Astrocyte (in vitro differentiated cells and primary cell): ENCODE measurements around the gene CACNG6. TPM values are rescaled to one million over a fixed set of nuclear protein-coding genes. Genes with fewer than 3 reads are reported as not detected.

Experiments
- DNase-seq: peaks from one replicate; pipeline ENCODE4 v3.0.0-alpha.2; 2010; ENCODE audit warnings: low read depth
- FAIRE-seq: peaks from 2 replicates; lab custom pipeline; 2011; peaks lifted over from hg19 to GRCh38; lab: Jason Lieb, UNC
- H2AFZ ChIP-seq: 2 replicates; pipeline ENCODE4 v1.6.0; 2012; ENCODE audit warnings: low read depth, low read length, inconsistent platforms
- H3K27ac ChIP-seq: 2 replicates; pipeline ENCODE4 v1.5.1; 2011; ENCODE audit warnings: low read depth, low read length, inconsistent platforms
- H3K27me3 ChIP-seq: 2 replicates; pipeline ENCODE4 v1.6.0; 2011; ENCODE audit warnings: low read length, inconsistent platforms; ENCODE audit not compliant: insufficient read depth
- H3K36me3 ChIP-seq: 2 replicates; pipeline ENCODE4 v1.5.1; 2011; ENCODE audit warnings: low read length, inconsistent platforms; ENCODE audit not compliant: insufficient read depth
- H3K4me1 ChIP-seq: 2 replicates; pipeline ENCODE4 v1.5.1; 2011; ENCODE audit warnings: low read length, inconsistent platforms; ENCODE audit not compliant: insufficient read depth
- H3K4me2 ChIP-seq: 2 replicates; pipeline ENCODE4 v1.6.0; 2012; ENCODE audit warnings: low read length, inconsistent platforms
- H3K4me3 ChIP-seq: 2 replicates; pipeline ENCODE4 v1.5.1; 2011; ENCODE audit warnings: low read depth, mild to moderate bottlenecking, low read length, inconsistent platforms; ENCODE audit not compliant: insufficient read depth
- H3K79me2 ChIP-seq: 2 replicates; pipeline ENCODE4 v1.6.0; 2012; ENCODE audit warnings: mild to moderate bottlenecking, low read length, inconsistent platforms; ENCODE audit not compliant: insufficient read depth
- H3K9ac ChIP-seq: 2 replicates; pipeline ENCODE4 v1.6.0; 2012; ENCODE audit warnings: mild to moderate bottlenecking, low read length, inconsistent platforms
- H3K9me3 ChIP-seq: 2 replicates; pipeline ENCODE4 v1.5.1; 2012; ENCODE audit warnings: low read depth, mild to moderate bottlenecking, low read length, inconsistent platforms; ENCODE audit not compliant: insufficient read depth
- H4K20me1 ChIP-seq: 2 replicates; pipeline ENCODE4 v1.6.0; 2012; ENCODE audit warnings: low read length, inconsistent platforms; ENCODE audit not compliant: insufficient read depth
- H3K27ac Mint-ChIP-seq: one replicate; pipeline ENCODE4 v1.8.0; 2021; ENCODE audit warnings: mild to moderate bottlenecking, mixed read lengths; ENCODE audit not compliant: unreplicated experiment
- H3K27me3 Mint-ChIP-seq: one replicate; pipeline ENCODE4 v1.8.0; 2021; ENCODE audit warnings: low read depth, mixed read lengths; ENCODE audit not compliant: unreplicated experiment
- H3K36me3 Mint-ChIP-seq: one replicate; pipeline ENCODE4 v1.8.0; 2021; ENCODE audit warnings: low read depth, mixed read lengths; ENCODE audit not compliant: unreplicated experiment
- H3K4me1 Mint-ChIP-seq: one replicate; pipeline ENCODE4 v1.8.0; 2021; ENCODE audit warnings: low read depth, mixed read lengths; ENCODE audit not compliant: unreplicated experiment
- H3K4me3 Mint-ChIP-seq: one replicate; pipeline ENCODE4 v1.8.0; 2021; ENCODE audit warnings: mild to moderate bottlenecking, moderate library complexity, mixed read lengths; ENCODE audit not compliant: unreplicated experiment
- H3K9me3 Mint-ChIP-seq: one replicate; pipeline ENCODE4 v1.8.0; 2021; ENCODE audit warnings: mild to moderate bottlenecking, mixed read lengths; ENCODE audit not compliant: unreplicated experiment
- CTCF ChIP-seq: IDR thresholded peaks from 2 replicates; pipeline ENCODE4 v1.5.1; 2011; ENCODE audit warnings: low read depth, mild to moderate bottlenecking, inconsistent platforms, low read length, moderate library complexity; ENCODE audit not compliant: insufficient read depth
- EZH2 ChIP-seq: IDR thresholded peaks from 2 replicates; pipeline ENCODE4 v1.6.1; 2012; ENCODE audit warnings: mild to moderate bottlenecking, low read length, inconsistent platforms; ENCODE audit not compliant: insufficient read depth
- total RNA-seq: library from RNA; stranded (reverse); gene quantifications from 2 replicates; pipeline ENCODE4 v1.2.1, GENCODE V29; 2021

The CACNG6 gene
- total RNA-seq, 1 donor from 2014 or later: 0.20 TPM

GRCh38 chr19:53993448-53993847 is 2.0 kb downstream of the CACNG6 start:
- Histone ChIP-seq H3K4me3 (no peak overlapping the region), H3K4me1 (no peaks in the 10 kb centered on the region), H3K27ac (no peak overlapping the region), H3K27me3 (peaks cover 21% of the 10 kb centered on the region), H2AFZ (no peak overlapping the region), H3K36me3 (no peaks in the 10 kb centered on the region), H4K20me1 (no peaks in the 10 kb centered on the region), H3K79me2 (no peaks in the 10 kb centered on the region), H3K9me3 (no peaks in the 10 kb centered on the region), H3K9ac (no peak overlapping the region), H3K4me2 (no peak overlapping the region)
- H3K27me3 Mint-ChIP-seq: peaks cover 59% of the 10 kb centered on the region
- H3K9me3 Mint-ChIP-seq: peaks cover 3% of the 10 kb centered on the region
- H3K27ac Mint-ChIP-seq: no peak overlapping the region
- no peak overlapping the region for H3K4me3 Mint-ChIP-seq
- no peaks in the 10 kb centered on the region for H3K36me3 Mint-ChIP-seq
- no peak for TF ChIP-seq CTCF
- no peak for TF ChIP-seq EZH2
- DNase-seq (no peak), FAIRE-seq (no peak)
- peaks cover 3% of the 10 kb centered on the region for H3K4me1 Mint-ChIP-seq

GRCh38 chr19:53994811-53995210 is 3.4 kb downstream of the CACNG6 start:
- H3K36me3 Mint-ChIP-seq: no peaks in the 10 kb centered on the region
- Histone ChIP-seq H3K79me2 (no peaks in the 10 kb centered on the region), H3K9ac (no peak overlapping the region), H3K4me2 (no peak overlapping the region), H3K36me3 (no peaks in the 10 kb centered on the region), H4K20me1 (no peaks in the 10 kb centered on the region), H3K27ac (no peak overlapping the region), H3K4me3 (no peak overlapping the region), H2AFZ (no peak overlapping the region), H3K9me3 (no peaks in the 10 kb centered on the region), H3K4me1 (no peaks in the 10 kb centered on the region), H3K27me3 (peaks cover 31% of the 10 kb centered on the region)
- no peak overlapping the region for H3K4me3 Mint-ChIP-seq
- DNase-seq (no peak), FAIRE-seq (no peak)
- no peak overlapping the region for H3K27ac Mint-ChIP-seq
- peaks cover 8% of the 10 kb centered on the region for H3K9me3 Mint-ChIP-seq
- H3K4me1 Mint-ChIP-seq: peaks cover 3% of the 10 kb centered on the region
- peaks cover 67% of the 10 kb centered on the region for H3K27me3 Mint-ChIP-seq
- TF ChIP-seq CTCF (no peak), EZH2 (no peak)

- Histone ChIP-seq H3K4me1 (peaks cover 4% of the 10 kb centered on the region), H3K36me3 (no peaks in the 10 kb centered on the region), H3K79me2 (no peaks in the 10 kb centered on the region), H3K9me3 (no peaks in the 10 kb centered on the region), H3K4me3 (no peak overlapping the region), H3K27ac (no peak overlapping the region), H3K9ac (no peak overlapping the region), H4K20me1 (no peaks in the 10 kb centered on the region), H3K4me2 (no peak overlapping the region), H3K27me3 (peaks cover 21% of the 10 kb centered on the region), H2AFZ (no peak overlapping the region)
- peaks cover 8% of the 10 kb centered on the region for H3K9me3 Mint-ChIP-seq
- no peaks in the 10 kb centered on the region for H3K36me3 Mint-ChIP-seq
- peaks cover 11% of the 10 kb centered on the region for H3K4me1 Mint-ChIP-seq
- no peak overlapping the region for H3K27ac Mint-ChIP-seq
- no peak overlapping the region for H3K4me3 Mint-ChIP-seq
- FAIRE-seq (no peak), DNase-seq (no peak)
- H3K27me3 Mint-ChIP-seq: peaks cover 71% of the 10 kb centered on the region
- TF ChIP-seq CTCF: no peak
- no peak for TF ChIP-seq EZH2
Observed at GRCh38 chr19:53998223-53998622, 6.8 kb downstream of the CACNG6 start.
